Activated CD4-positive, alpha-beta T cell treated with anti-CD3 and anti-CD28 coated beads, Interleukin-2, Interleukin-6, amounts not matched to agents 100 ng/mL and 50 ng/mL, durations not matched to agents 16 hours and 8 hours (primary cell): ENCODE results near the gene AMPD2.

Source experiments
- DNase-seq: peaks from one replicate; pipeline ENCODE4 v3.0.0-alpha.2; 2020

The AMPD2 gene

GRCh38 chr1:109631513-109632505 lies 12.2 kb downstream of the AMPD2 start:
- no peak for DNase-seq

- no peak for DNase-seq
Observed at GRCh38 chr1:109632671-109633346, 13.2 kb downstream of the AMPD2 start.

- DNase-seq, result no peak
Observed at GRCh38 chr1:109634292-109634691, 14.7 kb downstream of the AMPD2 start.

GRCh38 chr1:109634771-109635750 lies 15.4 kb downstream of the AMPD2 start:
- DNase-seq, result no peak

DNA sequence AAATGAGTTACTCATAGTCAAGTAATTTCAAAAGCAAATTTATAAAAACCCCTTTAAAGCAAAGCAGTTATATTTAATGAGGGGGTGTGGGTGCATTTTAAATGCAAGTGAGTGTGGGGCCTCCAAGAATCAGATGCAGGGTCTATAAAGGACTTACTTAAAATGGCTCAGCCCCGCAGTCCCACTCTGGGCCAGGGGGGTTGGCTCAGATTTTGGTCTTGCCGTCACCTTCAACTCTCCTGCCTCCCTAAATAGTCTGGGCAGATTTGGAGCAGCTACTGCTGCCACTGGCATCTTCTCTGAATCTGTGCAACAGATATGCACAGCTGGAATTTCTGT lies 16.2 kb downstream of the AMPD2 start:
- no peak for DNase-seq

GRCh38 chr1:109636201-109636952 lies 16.7 kb downstream of the AMPD2 start:
- no peak for DNase-seq

DNA sequence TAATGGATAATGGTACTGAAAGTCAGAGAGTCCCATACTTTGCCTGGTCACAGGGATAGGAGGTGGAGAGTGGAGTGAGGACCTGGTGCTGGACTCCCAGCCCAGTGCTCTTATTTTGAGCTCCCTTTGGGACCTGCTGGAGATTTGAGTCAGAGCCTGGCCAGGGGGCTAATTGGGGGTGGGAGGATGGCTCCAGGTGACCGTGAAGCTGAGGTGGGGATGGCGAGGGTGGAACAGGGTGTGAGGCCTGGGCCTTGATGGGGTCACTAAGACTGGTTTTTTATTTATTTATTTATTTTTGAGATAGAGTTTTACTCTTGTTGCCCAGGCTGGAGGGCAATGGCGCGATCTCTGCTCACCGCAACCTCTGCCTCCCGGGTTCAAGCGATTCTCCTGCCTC lies 17.8 kb downstream of the AMPD2 start:
- no peak for DNase-seq

- no peak for DNase-seq
Observed at GRCh38 chr1:109639063-109639840, 19.6 kb downstream of the AMPD2 start.

GRCh38 chr1:109639841-109640184 lies 20.2 kb downstream of the AMPD2 start:
- no peak for DNase-seq

GRCh38 chr1:109640285-109640865 lies 20.7 kb downstream of the AMPD2 start:
- peak; percentile 93 for DNase-seq

- DNase-seq, result no peak
Observed at GRCh38 chr1:109641078-109641740, 21.6 kb downstream of the AMPD2 start.

GRCh38 chr1:109641861-109642260 lies 22.2 kb downstream of the AMPD2 start:
- no peak for DNase-seq

GRCh38 chr1:109642626-109643025 lies 23.0 kb downstream of the AMPD2 start:
- no peak for DNase-seq

DNA sequence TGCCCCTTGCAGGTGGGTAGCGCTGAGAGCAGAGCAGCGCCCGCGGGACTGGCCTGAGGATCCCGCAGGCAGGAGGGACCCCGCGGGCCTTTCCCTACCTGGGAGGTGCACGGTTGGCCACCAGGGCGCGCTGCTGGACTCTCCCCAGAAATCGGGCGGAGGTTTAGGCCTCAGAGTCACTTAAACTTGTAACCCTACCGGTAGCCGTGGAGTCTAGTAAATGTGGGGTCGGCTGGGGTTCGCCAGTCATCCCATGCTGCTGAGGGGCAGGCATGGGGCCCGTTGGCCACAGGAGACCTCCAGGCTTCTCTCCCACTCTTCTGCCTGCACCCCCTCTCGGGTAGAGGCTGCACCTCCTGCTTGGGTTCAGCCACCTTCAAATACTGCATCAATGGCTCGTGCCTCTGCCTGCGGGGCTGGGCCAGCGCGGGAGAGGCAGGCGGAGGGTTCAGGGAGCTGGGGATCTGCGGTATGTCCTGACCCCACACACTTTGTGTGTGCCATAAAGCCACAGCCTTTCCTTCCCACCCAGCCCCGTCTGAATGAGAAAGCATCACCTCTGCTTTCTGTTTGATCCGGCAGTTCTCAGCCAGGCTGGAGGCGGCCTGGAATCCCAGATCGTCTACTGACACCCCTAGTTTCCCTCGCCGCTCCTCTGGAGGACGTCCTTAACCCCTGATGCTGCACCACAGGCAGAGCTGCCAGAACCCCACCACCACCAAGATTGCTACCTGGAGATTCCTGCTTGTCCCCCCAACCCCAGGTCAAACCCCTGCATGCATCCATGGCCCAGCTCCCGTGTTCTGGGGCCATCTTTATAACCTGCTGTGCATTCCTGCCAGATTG lies 24.0 kb downstream of the AMPD2 start:
- peak; percentile 90 for DNase-seq

DNA sequence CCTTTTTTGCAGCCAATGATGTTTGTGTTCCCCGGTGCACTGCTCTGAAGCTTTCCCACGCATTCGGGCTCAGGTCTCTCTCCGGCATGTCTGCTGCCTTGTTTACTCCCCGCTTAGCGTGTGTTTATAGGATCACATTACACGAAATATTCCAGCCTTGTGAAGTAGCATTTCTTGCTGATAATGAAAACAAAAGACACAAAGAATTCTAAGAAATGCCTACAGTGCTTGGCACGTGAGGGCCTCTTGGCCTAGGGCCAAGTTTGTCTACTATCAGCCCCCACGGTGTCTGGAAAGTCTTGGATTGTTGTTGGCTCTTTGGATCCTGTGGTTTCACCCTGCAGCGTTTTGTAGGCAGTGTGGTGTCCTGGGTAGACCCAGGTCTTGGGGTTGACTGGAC lies 25.0 kb downstream of the AMPD2 start:
- no peak for DNase-seq

DNA sequence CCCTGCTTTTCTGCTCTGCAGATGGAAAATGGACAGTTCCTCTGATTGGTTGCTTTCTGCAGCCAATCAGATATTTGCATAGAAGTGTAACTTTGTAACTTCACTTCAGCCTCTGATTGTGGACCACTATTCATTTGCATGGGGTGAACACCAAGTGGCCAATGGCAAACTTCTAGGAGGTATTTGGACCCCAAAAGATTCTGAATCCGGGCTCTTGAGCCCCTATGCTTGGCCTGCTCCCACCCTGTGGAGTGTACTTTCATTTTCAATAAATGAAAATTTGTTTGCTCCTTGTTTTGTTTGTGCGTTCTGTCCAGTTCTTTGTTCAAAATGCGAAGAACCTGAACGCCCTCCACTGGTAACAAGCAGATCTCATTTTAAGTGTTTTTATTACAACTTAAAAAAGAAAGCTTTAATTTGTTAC lies 29.9 kb downstream of the AMPD2 start:
- DNase-seq, result no peak

DNA sequence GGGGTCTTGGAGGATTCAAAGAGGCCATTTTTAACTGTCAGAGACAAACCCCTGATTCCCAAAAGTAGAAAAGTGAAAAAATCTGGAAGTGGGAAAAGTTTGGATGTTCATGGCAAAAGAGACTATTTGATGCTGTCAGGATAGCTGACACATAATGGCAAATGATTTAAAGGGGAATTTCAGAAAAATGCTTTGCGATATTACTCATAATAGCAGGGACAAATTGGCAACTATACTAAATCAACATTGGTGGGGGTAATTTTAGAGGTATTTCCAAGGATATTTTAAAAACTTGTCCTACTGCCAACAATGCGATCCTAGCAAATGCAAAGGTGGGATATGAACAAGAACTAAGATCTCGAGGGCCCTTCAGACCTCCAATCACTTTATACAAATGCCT lies 31.0 kb downstream of the AMPD2 start:
- no peak for DNase-seq

GRCh38 chr1:109652402-109652801 lies 32.8 kb downstream of the AMPD2 start:
- DNase-seq, result no peak

GRCh38 chr1:109653306-109653705 lies 33.7 kb downstream of the AMPD2 start:
- no peak for DNase-seq

DNA sequence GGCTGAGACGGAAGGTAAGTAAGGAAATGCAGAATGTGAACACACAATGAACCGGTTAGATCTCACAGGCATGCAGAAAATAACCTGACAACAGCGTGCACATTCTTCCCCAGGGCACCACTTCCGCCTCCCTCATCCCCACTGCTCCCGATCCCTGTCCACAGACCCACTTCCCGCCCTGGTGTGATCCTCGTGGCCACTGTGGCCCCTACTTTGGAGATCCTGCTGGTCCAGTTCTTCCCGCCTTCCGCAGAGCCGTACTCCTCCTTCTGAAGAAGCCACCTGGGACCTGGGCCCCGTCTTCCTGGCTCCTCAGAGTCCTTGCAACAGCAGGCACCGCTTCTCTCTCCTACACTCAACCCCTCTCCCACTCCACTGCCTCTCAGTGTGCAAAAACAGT lies 34.9 kb downstream of the AMPD2 start:
- no peak for DNase-seq
